ENCODE data around the gene EDN2.

EDN2 gene

GRCh38 chr1:41433501-41433900 is 51.0 kb downstream of the EDN2 start:
- TF ChIP-seq GABPA (IDR thresholded peaks at IDR 0.05; ENCODE audit: low read depth) (no peak), SPI1 (IDR thresholded peaks at IDR 0.05; ENCODE audit: borderline replicate concordance, low read depth) (no peak), POLR2AphosphoS5 (IDR thresholded peaks at IDR 0.05; ENCODE audit: low read depth) (no peak), REST (IDR thresholded peaks at IDR 0.05; ENCODE audit: insufficient replicate concordance, low read depth) (no peak), CTCF (IDR thresholded peaks at IDR 0.05; ENCODE audit: insufficient read depth, low read length) (no peak)
- H3K4me3 ChIP-seq (replicated peaks; ENCODE audit: insufficient read depth, low read length) = no peak overlapping the region
- DNase-seq (ENCODE audit: low read depth in 1 of 2, low spot score in 1 of 2) = no peak
- no peak overlapping the region for H3K27ac ChIP-seq (replicated peaks)
- H3K27me3 ChIP-seq (ENCODE audit: insufficient read depth, poor library complexity, severe bottlenecking) = peaks cover 7% of the 10 kb centered on the region

- DNase-seq (ENCODE audit: low read depth in 1 of 2, low spot score in 1 of 2) = peak; percentile 64 to 76
- no peak overlapping the region for H3K27ac ChIP-seq (replicated peaks)
- peaks cover 7% of the 10 kb centered on the region for H3K27me3 ChIP-seq (ENCODE audit: insufficient read depth, poor library complexity, severe bottlenecking)
- TF ChIP-seq GABPA (IDR thresholded peaks at IDR 0.05; ENCODE audit: low read depth) (no peak), SPI1 (IDR thresholded peaks at IDR 0.05; ENCODE audit: borderline replicate concordance, low read depth) (no peak), POLR2AphosphoS5 (IDR thresholded peaks at IDR 0.05; ENCODE audit: low read depth) (no peak), CTCF (IDR thresholded peaks at IDR 0.05; ENCODE audit: insufficient read depth, low read length) (peak; percentile 96), REST (IDR thresholded peaks at IDR 0.05; ENCODE audit: insufficient replicate concordance, low read depth) (no peak)
- no peak overlapping the region for H3K4me3 ChIP-seq (replicated peaks; ENCODE audit: insufficient read depth, low read length)
Measured at GRCh38 chr1:41432481-41433280, 51.8 kb downstream of the EDN2 start.

GRCh38 chr1:41431490-41432350 is 52.8 kb downstream of the EDN2 start:
- DNase-seq (ENCODE audit: low read depth in 1 of 2, low spot score in 1 of 2) = no peak
- H3K27ac ChIP-seq (replicated peaks) = no peak overlapping the region
- no peak overlapping the region for H3K4me3 ChIP-seq (replicated peaks; ENCODE audit: insufficient read depth, low read length)
- peaks cover 7% of the 10 kb centered on the region for H3K27me3 ChIP-seq (ENCODE audit: insufficient read depth, poor library complexity, severe bottlenecking)
- TF ChIP-seq REST (IDR thresholded peaks at IDR 0.05; ENCODE audit: insufficient replicate concordance, low read depth) = no peak
- no peak for TF ChIP-seq GABPA (IDR thresholded peaks at IDR 0.05; ENCODE audit: low read depth)
- TF ChIP-seq CTCF (IDR thresholded peaks at IDR 0.05; ENCODE audit: insufficient read depth, low read length) = no peak
- TF ChIP-seq SPI1 (IDR thresholded peaks at IDR 0.05; ENCODE audit: borderline replicate concordance, low read depth) = no peak
- TF ChIP-seq POLR2AphosphoS5 (IDR thresholded peaks at IDR 0.05; ENCODE audit: low read depth) = no peak

Data from HL-60 (cell line).